ENCODE results near the gene TMPRSS12.
"Not testable (repeated sequence)": the region's sequence is repeated elsewhere in the genome, so short reads cannot be mapped to it uniquely, and the experiment has no call there.

The TMPRSS12 gene

GRCh38 chr12:50842637-50843493 lies at the start of gene TMPRSS12:
Gene TMPRSS12, plus strand, starts transcription at chr12:50842926. Its CDS starts 39 bp downstream, at chr12:50842965.
- DNase-seq = no peak

GRCh38 chr12:50799908-50800307 lies 42.8 kb upstream of the TMPRSS12 start:
- DNase-seq = no peak

- no peak for DNase-seq
Observed at GRCh38 chr12:50803230-50803875, 39.4 kb upstream of the TMPRSS12 start.

GRCh38 chr12:50806176-50806575 lies 36.5 kb upstream of the TMPRSS12 start:
- no peak for DNase-seq

- DNase-seq = not testable (repeated sequence)
Observed at GRCh38 chr12:50809131-50809530, 33.6 kb upstream of the TMPRSS12 start.

GRCh38 chr12:50814921-50815320 lies 27.8 kb upstream of the TMPRSS12 start:
- DNase-seq = not testable (repeated sequence)

- no peak for DNase-seq
Observed at GRCh38 chr12:50820177-50820576, 22.5 kb upstream of the TMPRSS12 start.

- no peak for DNase-seq
Observed at GRCh38 chr12:50822082-50822481, 20.6 kb upstream of the TMPRSS12 start.

- DNase-seq = not testable (repeated sequence)
Observed at GRCh38 chr12:50823724-50824123, 19.0 kb upstream of the TMPRSS12 start.

GRCh38 chr12:50824914-50825313 lies 17.8 kb upstream of the TMPRSS12 start:
- DNase-seq = no peak

- DNase-seq = no peak
Observed at GRCh38 chr12:50825372-50825838, 17.3 kb upstream of the TMPRSS12 start.

- no peak for DNase-seq
Observed at GRCh38 chr12:50828121-50828520, 14.6 kb upstream of the TMPRSS12 start.

- DNase-seq = no peak
Observed at GRCh38 chr12:50828886-50829285, 13.8 kb upstream of the TMPRSS12 start.

- not testable (repeated sequence) for DNase-seq
Observed at GRCh38 chr12:50833801-50834200, 8.9 kb upstream of the TMPRSS12 start.

- DNase-seq = no peak
Observed at GRCh38 chr12:50839042-50839441, 3.7 kb upstream of the TMPRSS12 start.

- DNase-seq = no peak
Observed at GRCh38 chr12:50840809-50841487, 1.8 kb upstream of the TMPRSS12 start.

- no peak for DNase-seq
Observed at GRCh38 chr12:50841716-50842531, 802 bp upstream of the TMPRSS12 start.

- no peak for DNase-seq
Observed at GRCh38 chr12:50845021-50845647, 2.4 kb downstream of the TMPRSS12 start.

GRCh38 chr12:50848963-50849362 lies 6.2 kb downstream of the TMPRSS12 start:
- no peak for DNase-seq

GRCh38 chr12:50855218-50855617 lies 12.5 kb downstream of the TMPRSS12 start:
- not testable (repeated sequence) for DNase-seq

GRCh38 chr12:50855679-50856078 lies 13.0 kb downstream of the TMPRSS12 start:
- DNase-seq = not testable (repeated sequence)
